Tibial nerve (tissue), 4 donors: ENCODE measurements around the gene TJP3. TPM values are rescaled to one million over a fixed set of nuclear protein-coding genes. Genes with fewer than 3 reads are reported as not detected.

Source experiments
- DNase-seq, 2 donors: peaks; one replicate each; pipeline ENCODE4 v3.0.0-alpha.2; 2019; ENCODE audit warnings: low spot score in 2 of 2
- H3K27ac ChIP-seq, 4 donors: fragments of 200-600 bp; sonication (generic) in 3 of 4; one replicate each; pipeline ENCODE4 v1.5.1; 2017 to 2019; ENCODE audit warnings: mild to moderate bottlenecking in 1 of 4
- H3K27me3 ChIP-seq, 2 donors: fragments of 200-600 bp; sonication (generic) in 1 of 2; one replicate each; pipeline versions ENCODE4 v1.5.1 to v1.6.0; 2017 to 2019
- H3K36me3 ChIP-seq, 3 donors: fragments of 200-600 bp; sonication (generic); one replicate each; pipeline ENCODE4 v1.5.1; 2018 to 2019
- H3K4me1 ChIP-seq, 4 donors: fragments of 200-600 bp; sonication (generic) in 3 of 4; one replicate each; pipeline ENCODE4 v1.5.1; 2017 to 2019
- H3K4me3 ChIP-seq, 4 donors: fragments of 200-600 bp; sonication (generic) in 3 of 4; one replicate each; pipeline ENCODE4 v1.5.1; 2017 to 2019; ENCODE audit warnings: mild to moderate bottlenecking in 1 of 4, moderate library complexity in 1 of 4
- H3K9me3 ChIP-seq, 4 donors: fragments of 200-600 bp; sonication (generic) in 3 of 4; one replicate each; pipeline ENCODE4 v1.5.1; 2017 to 2019
- EP300 ChIP-seq, 2 donors: sonication (generic); formaldehyde crosslinking; IDR thresholded peaks; one replicate each; pipeline ENCODE4 v1.6.1; 2017; ENCODE audit warnings: antibody characterized with exemption in 2 of 2, mild to moderate bottlenecking in 1 of 2
- POLR2A ChIP-seq, 2 donors: fragments of 450-650 bp; IDR thresholded peaks; one replicate each; pipeline ENCODE4 v1.6.1; 2017; ENCODE audit warnings: antibody characterized with exemption in 2 of 2, mild to moderate bottlenecking in 2 of 2, moderate library complexity in 2 of 2
- WGBS, 2 donors: methylation state at CpG; one replicate each; pipeline ENCODE4 v1.1.5; 2018; 5-methylcytosine and 5-hydroxymethylcytosine counted together
- total RNA-seq, 4 donors: library from RNA; depleted of rRNA; stranded (reverse); fragments of >200 nt; gene quantifications; one replicate each; pipeline ENCODE4 v1.1.0, GENCODE V29; 2016
- TF ChIP-seq, protein P1 (sequence below), 5 experiments: fragments of 200-600 bp in 3 of 5; fragments of 450-650 bp in 2 of 5; sonication (generic) in 3 of 5; IDR thresholded peaks; one replicate each; pipeline ENCODE4 v1.5.1; 2016 to 2019; ENCODE audit warnings: antibody characterized with exemption in 5 of 5, mild to moderate bottlenecking in 3 of 5, moderate library complexity in 2 of 5

TJP3 gene
- total RNA-seq, 4 donors from 2014 or later = 0.21 to 0.90 (median 0.22) TPM; not detected in 1

DNA sequence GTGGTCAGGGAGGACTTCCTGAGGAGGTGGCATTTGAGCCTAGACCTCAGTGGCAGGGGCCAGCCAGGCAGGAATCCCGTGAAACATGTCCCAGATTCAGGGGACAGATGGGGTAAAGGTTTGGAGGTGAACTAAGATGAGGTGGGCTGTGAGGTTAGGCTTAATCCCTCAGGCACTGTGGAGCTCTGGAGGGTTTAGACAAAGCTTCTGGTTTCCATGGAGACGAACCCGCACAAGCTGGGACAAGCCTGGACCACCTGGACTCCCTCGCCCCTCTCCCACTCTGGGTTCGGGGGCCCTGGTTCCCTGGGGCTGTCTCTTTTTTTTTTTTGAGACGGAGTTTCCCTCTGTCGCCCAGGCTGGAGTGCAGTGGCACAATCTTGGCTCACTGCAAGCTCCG, 15.7 kb downstream of the TJP3 start:
- Histone ChIP-seq H3K4me3 (no peak overlapping the region), H3K36me3 (no peaks in the 10 kb centered on the region), H3K27me3 (peaks cover 3 to 75% of the 10 kb centered on the region in 2 donors), H3K27ac (no peak overlapping the region), H3K4me1 (peaks cover 0 to 27% (median 2%) of the 10 kb centered on the region in 4 donors), H3K9me3 (no peaks in the 10 kb centered on the region)
- 33 to 34% methylated on average over 8 of the region's 8 CpGs for WGBS, 2 donors
- DNase-seq = no peak
- TF ChIP-seq, protein P1, sequence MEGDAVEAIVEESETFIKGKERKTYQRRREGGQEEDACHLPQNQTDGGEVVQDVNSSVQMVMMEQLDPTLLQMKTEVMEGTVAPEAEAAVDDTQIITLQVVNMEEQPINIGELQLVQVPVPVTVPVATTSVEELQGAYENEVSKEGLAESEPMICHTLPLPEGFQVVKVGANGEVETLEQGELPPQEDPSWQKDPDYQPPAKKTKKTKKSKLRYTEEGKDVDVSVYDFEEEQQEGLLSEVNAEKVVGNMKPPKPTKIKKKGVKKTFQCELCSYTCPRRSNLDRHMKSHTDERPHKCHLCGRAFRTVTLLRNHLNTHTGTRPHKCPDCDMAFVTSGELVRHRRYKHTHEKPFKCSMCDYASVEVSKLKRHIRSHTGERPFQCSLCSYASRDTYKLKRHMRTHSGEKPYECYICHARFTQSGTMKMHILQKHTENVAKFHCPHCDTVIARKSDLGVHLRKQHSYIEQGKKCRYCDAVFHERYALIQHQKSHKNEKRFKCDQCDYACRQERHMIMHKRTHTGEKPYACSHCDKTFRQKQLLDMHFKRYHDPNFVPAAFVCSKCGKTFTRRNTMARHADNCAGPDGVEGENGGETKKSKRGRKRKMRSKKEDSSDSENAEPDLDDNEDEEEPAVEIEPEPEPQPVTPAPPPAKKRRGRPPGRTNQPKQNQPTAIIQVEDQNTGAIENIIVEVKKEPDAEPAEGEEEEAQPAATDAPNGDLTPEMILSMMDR (IDR thresholded peaks at IDR 0.05) = no peak
- TF ChIP-seq POLR2A (IDR thresholded peaks at IDR 0.05) (no peak), EP300 (IDR thresholded peaks at IDR 0.05) (no peak)

DNA sequence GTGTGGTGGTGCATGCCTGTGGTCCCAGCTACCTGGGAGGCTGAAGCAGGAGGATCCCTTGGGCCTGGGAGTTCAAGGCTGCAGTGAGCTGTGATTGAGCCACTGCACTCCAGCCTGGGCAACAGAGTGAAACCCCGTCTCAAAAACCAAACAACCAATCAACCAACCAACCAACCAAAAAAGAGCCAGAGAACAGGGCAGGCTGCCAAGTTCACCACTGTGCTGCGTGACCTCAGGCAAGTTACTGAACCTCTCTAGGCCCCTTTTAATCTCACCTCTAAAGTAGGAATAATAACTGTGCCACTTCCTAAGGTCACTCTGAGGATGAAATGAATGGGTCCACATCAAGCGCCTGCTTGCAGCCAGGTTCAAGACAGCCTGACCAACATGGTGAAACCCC, 16.9 kb downstream of the TJP3 start:
- H3K4me1 ChIP-seq = peaks cover 0 to 23% (median 2%) of the 10 kb centered on the region in 4 donors
- H3K4me3 ChIP-seq = no peak overlapping the region
- peaks cover 0 to 10% (median 0%) of the 10 kb centered on the region in 4 donors for H3K9me3 ChIP-seq
- no peak for TF ChIP-seq EP300 (IDR thresholded peaks at IDR 0.05)
- TF ChIP-seq, protein P1 (IDR thresholded peaks at IDR 0.05) = no peak
- no peak for TF ChIP-seq POLR2A (IDR thresholded peaks at IDR 0.05)
- 63 to 71% methylated on average over 3 of the region's 3 CpGs for WGBS, 2 donors
- no peaks in the 10 kb centered on the region for H3K36me3 ChIP-seq
- no peak for DNase-seq
- H3K27me3 ChIP-seq = peaks cover 3 to 63% of the 10 kb centered on the region in 2 donors
- H3K27ac ChIP-seq = no peak overlapping the region

DNA sequence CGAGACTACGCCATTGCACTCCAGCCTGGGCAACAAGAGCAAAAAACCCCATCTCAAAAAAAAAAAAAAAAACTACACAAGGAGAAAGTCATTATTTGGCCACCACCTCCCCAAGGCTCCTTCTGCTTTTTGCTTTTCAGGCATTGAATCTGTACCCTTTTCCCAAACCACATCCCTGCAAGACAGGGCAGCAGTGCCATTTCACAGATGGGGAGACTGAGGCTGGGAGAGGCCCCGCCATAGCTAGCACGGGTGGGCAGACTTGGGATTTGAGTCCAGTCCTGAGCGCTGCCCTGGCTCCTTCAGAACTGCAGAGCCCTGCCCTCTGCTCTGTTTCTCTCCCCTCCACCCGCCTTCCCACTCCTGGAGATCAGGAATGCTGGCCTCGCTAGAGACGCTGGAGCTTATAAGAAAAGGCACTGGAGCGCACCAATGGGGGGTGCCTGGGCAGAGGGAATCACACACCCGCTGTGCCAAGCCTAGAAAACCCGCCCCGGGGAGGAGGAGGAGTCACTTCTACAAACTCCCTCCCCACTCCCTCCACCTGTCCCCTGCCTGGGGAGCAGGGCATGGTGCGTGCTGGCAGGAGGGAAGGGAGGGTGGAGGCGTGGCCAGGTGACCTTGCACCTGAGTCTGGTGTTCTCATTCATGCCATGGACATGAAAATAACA, 17.6 kb downstream of the TJP3 start:
- Histone ChIP-seq H3K27ac (no peak overlapping the region), H3K4me1 (peaks cover 0 to 18% (median 2%) of the 10 kb centered on the region in 4 donors), H3K4me3 (no peak overlapping the region), H3K36me3 (no peaks in the 10 kb centered on the region), H3K9me3 (peaks cover 0 to 16% (median 0%) of the 10 kb centered on the region in 4 donors), H3K27me3 (peaks cover 3 to 56% of the 10 kb centered on the region in 2 donors)
- WGBS, 2 donors = 33 to 40% methylated on average over 11 to 14 of the region's 14 CpGs
- no peak for DNase-seq
- TF ChIP-seq, protein P1 (IDR thresholded peaks at IDR 0.05) = no peak
- no peak for TF ChIP-seq POLR2A (IDR thresholded peaks at IDR 0.05)
- TF ChIP-seq EP300 (IDR thresholded peaks at IDR 0.05) = no peak

DNA sequence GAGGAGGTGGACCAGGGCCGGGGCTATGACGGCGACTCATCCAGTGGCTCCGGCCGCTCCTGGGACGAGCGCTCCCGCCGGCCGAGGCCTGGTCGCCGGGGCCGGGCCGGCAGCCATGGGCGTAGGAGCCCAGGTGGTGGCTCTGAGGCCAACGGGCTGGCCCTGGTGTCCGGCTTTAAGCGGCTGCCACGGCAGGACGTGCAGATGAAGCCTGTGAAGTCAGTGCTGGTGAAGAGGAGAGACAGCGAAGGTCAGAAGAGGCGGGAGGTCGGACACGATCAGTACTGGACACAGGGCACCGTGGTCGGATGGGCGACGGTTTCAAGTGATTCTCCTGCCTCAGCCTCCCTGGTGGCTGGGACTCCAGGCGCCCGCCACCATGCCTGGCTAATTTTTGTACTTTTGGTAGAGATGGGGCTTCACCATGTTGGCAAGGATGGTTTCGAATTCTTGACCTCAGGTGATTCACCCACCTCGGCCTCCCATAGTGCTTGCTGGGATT, 22.3 kb downstream of the TJP3 start:
- WGBS, 2 donors = 93 to 94% methylated on average over 17 to 32 of the region's 32 CpGs
- no peaks in the 10 kb centered on the region for H3K36me3 ChIP-seq

DNA sequence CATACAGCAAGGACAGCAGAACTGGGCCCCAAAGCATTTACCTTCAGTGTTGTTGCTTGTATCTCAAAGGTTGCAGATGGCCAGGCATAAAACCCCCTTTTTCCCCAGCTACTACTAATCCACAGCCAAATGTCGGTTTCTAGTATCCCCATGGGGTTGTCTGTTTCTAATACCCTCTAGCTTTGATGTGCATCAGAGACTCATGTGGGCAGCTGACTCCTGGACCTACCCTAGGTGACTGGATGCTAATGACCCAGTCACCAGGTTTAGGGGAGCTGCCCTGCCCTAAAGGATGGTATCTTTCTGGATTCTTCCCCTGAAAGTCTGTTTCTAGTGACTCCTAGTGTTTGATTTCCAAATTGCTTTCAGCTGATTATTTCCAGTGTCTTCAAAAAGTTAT, 23.9 kb downstream of the TJP3 start:
- 75 to 93% methylated on average over 1 of the region's 1 CpG for WGBS, 2 donors
- Histone ChIP-seq H3K4me1 (no peaks in the 10 kb centered on the region), H3K27ac (no peak overlapping the region), H3K9me3 (peaks cover 0 to 28% (median 0%) of the 10 kb centered on the region in 4 donors), H3K4me3 (no peak overlapping the region), H3K36me3 (no peaks in the 10 kb centered on the region), H3K27me3 (no peaks in the 10 kb centered on the region)
- no peak for DNase-seq
- TF ChIP-seq EP300 (IDR thresholded peaks at IDR 0.05) = no peak
- TF ChIP-seq, protein P1 (IDR thresholded peaks at IDR 0.05) = no peak
- no peak for TF ChIP-seq POLR2A (IDR thresholded peaks at IDR 0.05)

More for the DNA sequence above, 22.3 kb downstream of the TJP3 start:
- DNase-seq = no peak
- no peak for TF ChIP-seq EP300 (IDR thresholded peaks at IDR 0.05)
- TF ChIP-seq, protein P1 (IDR thresholded peaks at IDR 0.05) = no peak
- TF ChIP-seq POLR2A (IDR thresholded peaks at IDR 0.05) = no peak
- no peaks in the 10 kb centered on the region for H3K4me1 ChIP-seq
- H3K4me3 ChIP-seq = no peak overlapping the region
- no peak overlapping the region for H3K27ac ChIP-seq
- H3K9me3 ChIP-seq = peaks cover 0 to 28% (median 0%) of the 10 kb centered on the region in 4 donors
- peaks cover 0 to 10% of the 10 kb centered on the region in 2 donors for H3K27me3 ChIP-seq
